ENCODE measurements around the gene KMO.

The KMO gene

GRCh38 chr1:241612533-241613477 is 80.6 kb downstream of the KMO start:
- intact Hi-C loops (cut with DNase I), result no loop called here
- peak in 9 of 42 donors; percentile 21 to 60 (median 25) for DNase-seq

- intact Hi-C loops (cut with DNase I), result no loop called here
These were observed 82.0 kb downstream of the KMO start for GRCh38 chr1:241614144-241614543.

GRCh38 chr1:241614572-241614971 is 82.4 kb downstream of the KMO start:
- intact Hi-C loops (cut with DNase I), result no loop called here
- no peak for DNase-seq

More at GRCh38 chr1:241614144-241614543, 82.0 kb downstream of the KMO start:
- no peak for DNase-seq

GRCh38 chr1:241615043-241615974 is 83.1 kb downstream of the KMO start:
- intact Hi-C loops (cut with DNase I), result no loop called here
- DNase-seq, result no peak

GRCh38 chr1:241617426-241617825 is 85.2 kb downstream of the KMO start:
- intact Hi-C loops (cut with DNase I), result no loop called here
- no peak for DNase-seq

GRCh38 chr1:241622669-241623068 is 90.5 kb downstream of the KMO start:
- DNase-seq, result no peak
- intact Hi-C loops (cut with DNase I), result loop anchor here (10.0 kb wide), 1 partner anchor 88 kb away; the partner anchor contains the start of gene KMO

- intact Hi-C loops (cut with DNase I), result loop anchor here (10.0 kb wide), 1 partner anchor 90 kb away; the partner anchor contains the start of gene KMO
- no peak for DNase-seq
These were observed 92.8 kb downstream of the KMO start for GRCh38 chr1:241624935-241625334.

GRCh38 chr1:241627453-241628259 is 95.5 kb downstream of the KMO start:
- intact Hi-C loops (cut with DNase I), result loop anchor here (10.0 kb wide), 1 partner anchor 93 kb away; the partner anchor contains the start of gene KMO
- peak in 18 of 42 donors; percentile 17 to 69 (median 43) for DNase-seq

GRCh38 chr1:241630005-241630404 is 97.8 kb downstream of the KMO start:
- intact Hi-C loops (cut with DNase I), result no loop called here
- no peak for DNase-seq

GRCh38 chr1:241630476-241630875 is 98.3 kb downstream of the KMO start:
- no peak for DNase-seq
- intact Hi-C loops (cut with DNase I), result no loop called here

- intact Hi-C loops (cut with DNase I), result no loop called here
These were observed 98.7 kb downstream of the KMO start for GRCh38 chr1:241630899-241631298.

GRCh38 chr1:241631674-241632073 is 99.5 kb downstream of the KMO start:
- no peak for DNase-seq
- intact Hi-C loops (cut with DNase I), result no loop called here

More at GRCh38 chr1:241630899-241631298, 98.7 kb downstream of the KMO start:
- DNase-seq, result no peak

GRCh38 chr1:241632987-241633386 is 100.8 kb downstream of the KMO start:
- intact Hi-C loops (cut with DNase I), result no loop called here
- no peak for DNase-seq

- intact Hi-C loops (cut with DNase I), result no loop called here
- DNase-seq, result no peak
These were observed 103.5 kb downstream of the KMO start for GRCh38 chr1:241635556-241636152.

GRCh38 chr1:241636291-241636690 is 104.1 kb downstream of the KMO start:
- DNase-seq, result no peak
- intact Hi-C loops (cut with DNase I), result no loop called here

- intact Hi-C loops (cut with DNase I), result no loop called here
These were observed 104.9 kb downstream of the KMO start for GRCh38 chr1:241637046-241637590.

GRCh38 chr1:241637604-241638003 is 105.4 kb downstream of the KMO start:
- intact Hi-C loops (cut with DNase I), result no loop called here
- no peak for DNase-seq

More at GRCh38 chr1:241637046-241637590, 104.9 kb downstream of the KMO start:
- no peak for DNase-seq

- intact Hi-C loops (cut with DNase I), result no loop called here
These were observed 106.0 kb downstream of the KMO start for GRCh38 chr1:241638099-241638682.

More at GRCh38 chr1:241638099-241638682, 106.0 kb downstream of the KMO start:
- no peak for DNase-seq

Measured in head of caudate nucleus (tissue), 42 donors.